Activated CD8-positive, alpha-beta T cell treated with anti-CD3 and anti-CD28 coated beads, Interleukin-2, amount 10 ng/mL, durations not matched to agents 7 days and 5 days (primary cell): ENCODE data around the gene STARD3. TPM values are rescaled to one million over a fixed set of nuclear protein-coding genes. Genes with fewer than 3 reads are reported as not detected.

Experiments used
- ATAC-seq: fragments of 150-1000 bp; cut with Tn5 transposase; one replicate; pipeline ENCODE4 v1.10.0; 2021; ENCODE audit warnings: moderate library complexity
- CTCF ChIA-PET: fragments of 350-600 bp; sonication (Branson Sonifier 250); formaldehyde crosslinking; loops from one replicate; lab custom pipeline; 2021; ENCODE audit warnings: antibody characterized with exemption; lab: Charles Lee
- POLR2A ChIA-PET: fragments of 350-600 bp; sonication (Branson Sonifier 250); formaldehyde crosslinking; loops from one replicate; lab custom pipeline; 2021; ENCODE audit warnings: antibody characterized with exemption; lab: Charles Lee
- DNase-seq: peaks from one replicate; pipeline ENCODE4 v3.0.0-alpha.2; 2020
- H3K27ac Mint-ChIP-seq: one replicate; pipeline ENCODE4 v1.8.0; 2021; ENCODE audit warnings: mild to moderate bottlenecking, mixed read lengths
- H3K27me3 Mint-ChIP-seq: one replicate; pipeline ENCODE4 v1.8.0; 2021; ENCODE audit warnings: low read depth, mixed read lengths
- H3K36me3 Mint-ChIP-seq: one replicate; pipeline ENCODE4 v1.8.0; 2021; ENCODE audit warnings: low read depth, mixed read lengths
- H3K4me1 Mint-ChIP-seq: one replicate; pipeline ENCODE4 v1.8.0; 2021; ENCODE audit warnings: low read depth, mixed read lengths
- H3K4me3 Mint-ChIP-seq: one replicate; pipeline ENCODE4 v1.8.0; 2021; ENCODE audit warnings: mild to moderate bottlenecking, mixed read lengths
- H3K9me3 Mint-ChIP-seq: one replicate; pipeline ENCODE4 v1.8.0; 2022; ENCODE audit warnings: mixed read lengths; ENCODE audit not compliant: insufficient read depth
- total RNA-seq, 2 experiments: library from RNA; stranded (reverse); gene quantifications; one replicate each; pipeline ENCODE4 v1.2.3, GENCODE V29; 2021

The STARD3 gene
- total RNA-seq, 2 experiments from 2014 or later: 69.0 to 72.1 TPM

GRCh38 chr17:39617100-39617445 is 19.9 kb upstream of the STARD3 start:
- Mint-ChIP-seq H3K4me1 (peaks cover 4% of the 10 kb centered on the region), H3K9me3 (no peaks in the 10 kb centered on the region), H3K27ac (no peak overlapping the region), H3K4me3 (peak overlapping the region; percentile 36), H3K27me3 (peaks cover 40% of the 10 kb centered on the region), H3K36me3 (no peaks in the 10 kb centered on the region)
- ChIA-PET CTCF (interaction anchor here (1.2 to 2.7 kb wide), 2 partner anchors 18 to 38 kb away, joined by 6 read pairs; no protein-coding TSS in a partner anchor), POLR2A (interaction anchor here (0.7 kb wide), 1 partner anchor 269 kb away, joined by 3 read pairs; no protein-coding TSS in a partner anchor)
- ATAC-seq (no peak), DNase-seq (no peak)

- H3K4me1 Mint-ChIP-seq: peaks cover 10% of the 10 kb centered on the region
- peak overlapping the region; percentile 67 for H3K4me3 Mint-ChIP-seq
- CTCF ChIA-PET: interaction anchor here (1.1 to 2.7 kb wide), 3 partner anchors 17 to 37 kb away, joined by 3 to 6 read pairs (median 6); no protein-coding TSS in a partner anchor
- H3K27me3 Mint-ChIP-seq: peaks cover 40% of the 10 kb centered on the region
- ATAC-seq (peak; percentile 52), DNase-seq (peak; percentile 49)
- H3K36me3 Mint-ChIP-seq: no peaks in the 10 kb centered on the region
- POLR2A ChIA-PET: interaction anchor here (0.7 kb wide), 1 partner anchor 269 kb away, joined by 3 read pairs; no protein-coding TSS in a partner anchor
- no peaks in the 10 kb centered on the region for H3K9me3 Mint-ChIP-seq
- H3K27ac Mint-ChIP-seq: no peak overlapping the region
Measured at GRCh38 chr17:39617446-39618245, 19.3 kb upstream of the STARD3 start.

GRCh38 chr17:39618246-39618913 is 18.6 kb upstream of the STARD3 start:
- Mint-ChIP-seq H3K4me3 (peak overlapping the region; percentile 67), H3K27ac (no peak overlapping the region), H3K27me3 (peaks cover 36% of the 10 kb centered on the region), H3K4me1 (peaks cover 16% of the 10 kb centered on the region), H3K36me3 (no peaks in the 10 kb centered on the region), H3K9me3 (no peaks in the 10 kb centered on the region)
- ChIA-PET POLR2A (interaction anchor here (1.3 kb wide), 1 partner anchor 112 kb away, joined by 3 read pairs; the partner anchor contains the start of gene MIEN1), CTCF (interaction anchor here (1.1 to 8.4 kb wide), 7 partner anchors 14 to 412 kb away, joined by 3 to 195 read pairs (median 5); partner anchors contain the start of genes MIEN1, PNMT and TCAP)
- ATAC-seq (no peak), DNase-seq (no peak)

GRCh38 chr17:39618956-39619785 is 17.8 kb upstream of the STARD3 start:
- ATAC-seq (no peak), DNase-seq (no peak)
- H3K4me3 Mint-ChIP-seq: no peak overlapping the region
- peaks cover 36% of the 10 kb centered on the region for H3K27me3 Mint-ChIP-seq
- H3K9me3 Mint-ChIP-seq: no peaks in the 10 kb centered on the region
- H3K36me3 Mint-ChIP-seq: no peaks in the 10 kb centered on the region
- no peak overlapping the region for H3K27ac Mint-ChIP-seq
- peaks cover 22% of the 10 kb centered on the region for H3K4me1 Mint-ChIP-seq
- ChIA-PET CTCF (interaction anchor here (0.6 to 8.9 kb wide), 11 partner anchors 10 to 413 kb away, joined by 3 to 195 read pairs (median 4); partner anchors contain the start of genes MIEN1, PNMT, STARD3 and TCAP), POLR2A (interaction anchor here (1.0 to 1.3 kb wide), 2 partner anchors 52 to 111 kb away, joined by 3 read pairs; partner anchors contain the start of gene MIEN1)

- ATAC-seq: no peak
- no peak overlapping the region for H3K4me3 Mint-ChIP-seq
- ChIA-PET POLR2A (interaction anchor here (1.0 to 1.3 kb wide), 2 partner anchors 52 to 110 kb away, joined by 3 read pairs; partner anchors contain the start of gene MIEN1), CTCF (interaction anchor here (0.6 to 8.9 kb wide), 12 partner anchors 9 to 414 kb away, joined by 3 to 195 read pairs (median 4); partner anchors contain the start of genes MIEN1, PNMT, STARD3 and TCAP)
- H3K4me1 Mint-ChIP-seq: peaks cover 22% of the 10 kb centered on the region
- no peaks in the 10 kb centered on the region for H3K36me3 Mint-ChIP-seq
- no peaks in the 10 kb centered on the region for H3K9me3 Mint-ChIP-seq
- H3K27ac Mint-ChIP-seq: no peak overlapping the region
- DNase-seq: no peak
- H3K27me3 Mint-ChIP-seq: peaks cover 36% of the 10 kb centered on the region
Measured at GRCh38 chr17:39619786-39620101, 17.2 kb upstream of the STARD3 start.

- no peaks in the 10 kb centered on the region for H3K36me3 Mint-ChIP-seq
- H3K9me3 Mint-ChIP-seq: no peaks in the 10 kb centered on the region
- ChIA-PET POLR2A (interaction anchor here (0.6 to 1.3 kb wide), 7 partner anchors 13 to 151 kb away, joined by 3 to 5 read pairs (median 3); partner anchors contain the start of gene MIEN1), CTCF (interaction anchor here (0.5 to 8.9 kb wide), 78 partner anchors 9 to 597 kb away, joined by 3 to 195 read pairs (median 6); partner anchors contain the start of genes CDK12, IKZF3, MIEN1 and PGAP3)
- peak; percentile 73 for ATAC-seq
- peak; percentile 91 for DNase-seq
- H3K4me1 Mint-ChIP-seq: peaks cover 27% of the 10 kb centered on the region
- peak overlapping the region; percentile 62 for H3K4me3 Mint-ChIP-seq
- H3K27ac Mint-ChIP-seq: peak overlapping the region; percentile 79
- peaks cover 39% of the 10 kb centered on the region for H3K27me3 Mint-ChIP-seq
Measured at GRCh38 chr17:39621523-39622379, 15.2 kb upstream of the STARD3 start.

GRCh38 chr17:39622380-39623006 is 14.5 kb upstream of the STARD3 start:
- H3K4me3 Mint-ChIP-seq: peak overlapping the region; percentile 62
- no peaks in the 10 kb centered on the region for H3K9me3 Mint-ChIP-seq
- ATAC-seq: peak; percentile 20
- peaks cover 27% of the 10 kb centered on the region for H3K4me1 Mint-ChIP-seq
- ChIA-PET CTCF (interaction anchor here (0.6 to 8.9 kb wide), 60 partner anchors 10 to 666 kb away, joined by 3 to 195 read pairs (median 8); partner anchors contain the start of genes CDK12, IKZF3, MIEN1 and PGAP3), POLR2A (interaction anchor here (1.0 to 1.3 kb wide), 4 partner anchors 12 to 151 kb away, joined by 3 to 5 read pairs (median 3); partner anchors contain the start of gene MIEN1)
- DNase-seq: peak; percentile 44
- peaks cover 35% of the 10 kb centered on the region for H3K27me3 Mint-ChIP-seq
- no peaks in the 10 kb centered on the region for H3K36me3 Mint-ChIP-seq
- H3K27ac Mint-ChIP-seq: peak overlapping the region; percentile 79

GRCh38 chr17:39623356-39623950 is 13.5 kb upstream of the STARD3 start:
- no peaks in the 10 kb centered on the region for H3K9me3 Mint-ChIP-seq
- H3K4me1 Mint-ChIP-seq: peaks cover 27% of the 10 kb centered on the region
- DNase-seq (peak; percentile 88), ATAC-seq (peak; percentile 76)
- H3K36me3 Mint-ChIP-seq: no peaks in the 10 kb centered on the region
- peaks cover 40% of the 10 kb centered on the region for H3K27me3 Mint-ChIP-seq
- ChIA-PET POLR2A (interaction anchor here (1.0 kb wide), 1 partner anchor 44 kb away, joined by 4 read pairs; no protein-coding TSS in a partner anchor), CTCF (interaction anchor here (0.6 to 8.9 kb wide), 48 partner anchors 9 to 364 kb away, joined by 3 to 195 read pairs (median 4); partner anchors contain the start of genes CDK12, IKZF3, MIEN1 and PGAP3)
- H3K4me3 Mint-ChIP-seq: no peak overlapping the region
- no peak overlapping the region for H3K27ac Mint-ChIP-seq

GRCh38 chr17:39624313-39624712 is 12.6 kb upstream of the STARD3 start:
- no peaks in the 10 kb centered on the region for H3K9me3 Mint-ChIP-seq
- ChIA-PET CTCF (interaction anchor here (1.0 to 8.9 kb wide), 9 partner anchors 8 to 445 kb away, joined by 4 to 195 read pairs (median 18); partner anchors contain the start of genes PNMT and TCAP), POLR2A (interaction anchor here (1.3 to 1.4 kb wide), 2 partner anchors 80 to 105 kb away, joined by 3 read pairs; no protein-coding TSS in a partner anchor)
- DNase-seq (no peak), ATAC-seq (no peak)
- no peaks in the 10 kb centered on the region for H3K36me3 Mint-ChIP-seq
- H3K4me3 Mint-ChIP-seq: no peak overlapping the region
- peaks cover 27% of the 10 kb centered on the region for H3K4me1 Mint-ChIP-seq
- H3K27ac Mint-ChIP-seq: no peak overlapping the region
- peaks cover 44% of the 10 kb centered on the region for H3K27me3 Mint-ChIP-seq
